Stimulated activated CD8-positive, alpha-beta memory T cell treated with anti-CD3 and anti-CD28 coated beads, Interleukin-12 subunit alpha, Interleukin-12 subunit beta, amount 100 ng/mL, for 4 hours (primary cell): ENCODE data around the gene CYBC1.
"Not testable (repeated sequence)": the region's sequence is repeated elsewhere in the genome, so short reads cannot be mapped to it uniquely, and the experiment has no call there.

Experiments
- DNase-seq: peaks from one replicate; pipeline ENCODE4 v3.0.0-alpha.2; 2020; ENCODE audit warnings: low read depth

Gene CYBC1

GRCh38 chr17:82477934-82478333 lies 27.4 kb upstream of the CYBC1 start:
- DNase-seq, result no peak

GRCh38 chr17:82475458-82475857 lies 24.9 kb upstream of the CYBC1 start:
- no peak for DNase-seq

- DNase-seq, result no peak
Observed at GRCh38 chr17:82474223-82475010, 23.9 kb upstream of the CYBC1 start.

GRCh38 chr17:82470065-82470464 lies 19.5 kb upstream of the CYBC1 start:
- DNase-seq, result no peak

DNA sequence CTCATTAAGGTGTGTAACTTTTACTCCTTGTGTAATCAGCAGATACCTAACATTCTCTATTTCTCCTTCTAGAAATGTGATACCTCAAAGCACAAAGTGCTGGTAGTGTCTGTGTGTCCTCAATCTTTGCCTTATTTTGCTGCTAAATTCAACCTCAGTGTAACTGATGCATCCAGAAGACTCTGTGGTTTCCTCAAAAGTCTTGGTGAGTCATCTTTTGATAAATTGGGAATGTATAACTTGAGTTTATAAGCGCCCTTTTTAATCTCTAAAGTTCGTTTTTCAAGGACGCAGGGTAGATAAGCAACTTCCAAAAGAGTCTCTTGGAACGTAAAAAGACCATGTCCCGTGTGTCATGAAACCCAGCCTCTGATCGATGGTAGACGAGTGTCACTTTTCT lies 18.1 kb upstream of the CYBC1 start:
- no peak for DNase-seq

DNA sequence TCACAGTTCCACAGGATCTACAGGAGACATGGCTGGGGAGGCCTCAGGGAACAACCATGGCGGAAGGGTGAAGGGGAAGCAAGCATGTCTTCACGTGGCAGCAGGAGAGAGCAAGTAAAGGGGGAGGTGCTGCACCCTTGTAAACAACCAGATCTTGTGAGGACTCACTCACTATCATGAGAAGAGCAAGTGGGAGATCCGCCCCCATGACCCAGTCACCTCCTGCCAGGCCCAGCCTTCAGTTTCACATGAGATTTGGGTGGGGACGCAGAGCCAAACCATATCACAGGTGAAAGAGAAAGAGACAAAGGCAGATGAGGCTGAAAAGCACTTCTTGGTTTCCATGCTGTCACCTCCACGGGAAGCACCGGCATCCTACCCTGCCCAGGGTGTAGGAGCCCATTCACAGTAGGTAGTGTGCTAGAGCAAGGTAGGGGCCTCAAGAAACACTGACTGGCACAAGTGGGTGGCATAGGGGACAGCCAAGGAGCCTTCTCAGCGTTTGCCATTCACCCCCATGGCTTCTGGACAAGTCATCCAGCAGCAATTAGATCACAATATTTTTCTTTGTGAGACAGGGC lies 14.6 kb upstream of the CYBC1 start:
- DNase-seq, result no peak

DNA sequence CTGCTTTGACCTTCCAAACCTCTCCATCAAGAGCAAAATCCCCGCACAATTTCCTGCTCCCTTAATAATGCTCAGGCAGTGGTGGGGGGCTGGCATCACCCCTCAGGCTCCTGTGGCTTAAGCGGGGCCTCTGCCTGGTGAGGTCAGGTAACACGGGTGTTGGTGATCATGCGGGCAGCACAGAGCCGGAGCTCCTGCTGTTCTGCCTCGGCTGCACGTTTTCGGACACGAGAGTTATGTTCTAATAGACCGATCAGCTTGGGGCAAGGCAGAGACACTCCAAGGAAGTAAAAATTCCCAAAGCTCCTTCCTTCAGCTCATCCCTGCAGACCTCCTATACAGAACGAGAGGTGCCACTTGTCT lies 14.0 kb upstream of the CYBC1 start:
- no peak for DNase-seq

DNA sequence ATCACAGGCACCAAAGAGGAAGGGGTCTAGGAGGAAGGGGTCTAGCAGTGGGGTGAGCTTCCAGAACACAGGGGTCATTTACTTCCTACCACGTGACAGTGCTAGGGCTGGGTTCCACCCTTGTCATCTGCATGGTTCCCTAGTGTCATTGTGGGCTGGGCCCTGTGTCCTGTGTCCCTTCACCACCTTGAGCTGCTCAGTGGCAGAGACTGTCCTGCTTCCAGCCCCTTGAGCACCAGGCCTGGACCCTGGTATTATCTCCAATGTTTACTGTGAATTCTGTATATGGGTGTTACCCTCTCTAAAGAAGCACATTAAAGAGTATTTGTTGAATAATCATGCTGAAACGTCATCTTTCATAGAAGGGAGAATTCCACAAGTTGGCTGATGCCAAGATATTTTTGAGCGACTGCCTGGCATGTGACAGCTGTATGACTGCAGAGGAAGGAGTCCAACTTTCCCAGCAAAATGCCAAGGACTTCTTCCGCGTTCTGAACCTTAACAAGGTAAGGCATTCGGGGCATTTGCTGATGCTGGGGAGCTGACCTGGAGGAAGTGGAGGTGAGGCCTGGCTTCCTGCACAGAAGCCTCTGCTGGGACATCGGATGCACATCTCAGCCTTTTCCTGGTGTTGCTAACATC lies 13.5 kb upstream of the CYBC1 start:
- DNase-seq, result no peak

- DNase-seq, result no peak
Observed at GRCh38 chr17:82463391-82463790, 12.8 kb upstream of the CYBC1 start.

- DNase-seq, result no peak
Observed at GRCh38 chr17:82461827-82462524, 11.4 kb upstream of the CYBC1 start.

DNA sequence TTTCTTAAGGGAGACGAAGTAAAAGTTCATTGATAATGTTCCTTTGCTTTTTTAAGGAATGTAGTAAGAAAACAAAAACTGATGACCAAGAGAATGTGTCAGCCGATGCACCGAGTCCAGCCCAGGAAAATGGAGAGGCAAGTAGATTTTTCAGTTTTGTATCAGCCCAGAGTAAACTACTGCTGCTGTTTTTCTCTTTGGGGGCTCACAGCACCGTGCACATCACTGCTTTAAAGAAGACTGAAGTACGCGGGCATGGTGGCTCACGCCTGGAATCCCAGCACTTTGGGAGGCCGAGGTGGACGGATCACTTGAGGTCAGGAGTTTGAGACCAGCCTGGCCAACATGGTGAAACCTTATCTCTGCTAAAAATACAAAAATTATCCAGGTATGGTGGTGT lies 9.4 kb upstream of the CYBC1 start:
- DNase-seq, result not testable (repeated sequence)

GRCh38 chr17:82458885-82459424 lies 8.4 kb upstream of the CYBC1 start:
- no peak for DNase-seq

- DNase-seq, result peak; percentile 95
Observed at GRCh38 chr17:82458179-82458884, 7.8 kb upstream of the CYBC1 start, which contains the start of gene NARF. TSS of gene NARF (plus strand) at chr17:82458741. CDS start at chr17:82458804, 63 bp downstream.

DNA sequence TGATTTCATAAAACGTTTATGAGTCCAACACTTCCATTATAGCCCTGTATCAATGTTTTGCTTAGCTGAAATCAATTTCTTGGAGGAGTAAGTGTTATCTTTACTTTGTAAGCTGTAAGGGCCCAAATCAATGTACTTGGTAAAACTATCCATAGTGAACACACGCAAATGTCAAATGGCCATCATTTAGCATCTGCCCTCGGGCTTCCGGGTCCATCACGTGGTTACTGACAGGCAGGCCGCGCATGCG lies 7.3 kb upstream of the CYBC1 start:
- no peak for DNase-seq

- no peak for DNase-seq
Observed at GRCh38 chr17:82457073-82457928, 6.7 kb upstream of the CYBC1 start.

GRCh38 chr17:82453706-82454105 lies 3.2 kb upstream of the CYBC1 start:
- DNase-seq, result not testable (repeated sequence)

DNA sequence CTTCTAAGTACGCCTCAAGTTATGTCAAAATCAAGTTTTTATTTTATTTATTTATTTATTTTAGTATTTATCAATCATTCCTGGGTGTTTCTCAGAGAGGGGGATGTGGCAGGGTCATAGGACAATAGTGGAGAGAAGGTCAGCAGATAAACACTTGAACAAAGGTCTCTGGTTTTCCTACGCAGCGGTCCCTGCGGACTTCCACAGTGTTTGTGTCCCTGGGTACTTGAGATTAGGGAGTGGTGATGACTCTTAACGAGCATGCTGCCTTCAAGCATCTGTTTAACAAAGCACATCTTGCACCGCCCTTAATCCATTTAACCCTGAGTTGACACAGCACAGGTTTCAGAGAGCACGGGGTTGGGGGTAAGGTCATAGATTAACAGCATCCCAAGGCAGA lies 2.6 kb upstream of the CYBC1 start:
- not testable (repeated sequence) for DNase-seq

GRCh38 chr17:82452162-82452561 lies 1.6 kb upstream of the CYBC1 start:
- DNase-seq, result no peak

- DNase-seq, result peak; percentile 19
Observed at GRCh38 chr17:82449883-82450356, 632 bp downstream of the CYBC1 start.

GRCh38 chr17:82449131-82449882 lies 1.2 kb downstream of the CYBC1 start:
- peak; percentile 57 for DNase-seq
